A549 (cell line): ENCODE results near the gene PPIL4. TPM values are rescaled to one million over a fixed set of nuclear protein-coding genes. Genes with fewer than 3 reads are reported as not detected.

Source experiments
- ATAC-seq, 2 experiments: fragments of 200-7000 bp in 1 of 2; fragments of >200 bp in 1 of 2; cut with Nextera tagmentation in 1 of 2; cut with Tn5 transposase in 1 of 2; 3 replicates each; pipeline versions ENCODE4 v1.8.0 to v1.9.1; 2018 to 2020; ENCODE audit warnings: mild to moderate bottlenecking in 1 of 2, moderate library complexity in 1 of 2
- CTCF ChIA-PET: fragments of 300-600 bp; sonication (Branson Sonifier 250); formaldehyde crosslinking; extraction: SDS; loops from one replicate; lab custom pipeline; 2021; ENCODE audit warnings: antibody characterized with exemption, inconsistent platforms; lab: Yijun Ruan, JAX
- POLR2A ChIA-PET: fragments of 350-600 bp; formaldehyde crosslinking; extraction: SDS; loops from one replicate; lab custom pipeline; 2021; ENCODE audit warnings: antibody characterized with exemption, inconsistent platforms; lab: Yijun Ruan, JAX
- DNase-seq, 2 experiments: peaks; one replicate each; pipeline versions ENCODE4 v3.0.0 to v3.0.0-alpha.2; 2011 to 2016; ENCODE audit warnings: low read depth in 1 of 2, low spot score in 1 of 2
- FAIRE-seq: peaks from 2 replicates; lab custom pipeline; 2011; peaks lifted over from hg19 to GRCh38; lab: Jason Lieb, UNC
- H3K27ac ChIP-seq, 2 experiments: fragments of >200 bp; sonication (Bioruptor Twin); formaldehyde crosslinking; 3 replicates each; pipeline ENCODE4 v1.5.1; 2016 to 2017
- H3K4me1 ChIP-seq: fragments of >200 bp; sonication (Bioruptor Twin); formaldehyde crosslinking; 3 replicates; pipeline ENCODE4 v1.6.1; 2016
- H3K4me2 ChIP-seq: fragments of >200 bp; sonication (Bioruptor Twin); formaldehyde crosslinking; 3 replicates; pipeline ENCODE4 v1.6.1; 2016
- H3K4me3 ChIP-seq: fragments of >200 bp; sonication (Bioruptor Twin); formaldehyde crosslinking; 3 replicates; pipeline ENCODE4 v1.5.1; 2016
- H3K9me3 ChIP-seq: fragments of >200 bp; sonication (Bioruptor Twin); formaldehyde crosslinking; 3 replicates; pipeline ENCODE4 v1.6.1; 2016
- CBX2 ChIP-seq: fragments of 200-600 bp; sonication (generic); IDR thresholded peaks from 2 replicates; pipeline ENCODE4 v1.6.1; 2016; ENCODE audit warnings: low read depth, mild to moderate bottlenecking, borderline replicate concordance
- CEBPB ChIP-seq, 2 experiments: fragments of >200 bp in 1 of 2; sonication (Bioruptor Twin) in 1 of 2; formaldehyde crosslinking in 1 of 2; IDR thresholded peaks; 2 replicates each; pipeline ENCODE4 v1.6.1; 2012 to 2016
- EHF ChIP-seq: fragments of 250-450 bp; sonication (Bioruptor Pico); IDR thresholded peaks from 2 replicates; pipeline ENCODE4 v1.5.0; 2020; ENCODE audit warnings: mild to moderate bottlenecking
- EHMT2 ChIP-seq: fragments of 200-600 bp; sonication (generic); IDR thresholded peaks from 2 replicates; pipeline ENCODE4 v1.6.1; 2016; ENCODE audit warnings: antibody characterized with exemption, low read depth, mild to moderate bottlenecking, moderate library complexity
- EP300 ChIP-seq, 2 experiments: fragments of >200 bp; sonication (Bioruptor Twin); formaldehyde crosslinking; IDR thresholded peaks; 2 replicates in 1 of 2; 3 replicates in 1 of 2; pipeline ENCODE4 v1.6.1; 2016 to 2017
- HOXB5 ChIP-seq: fragments of 250-450 bp; sonication (Bioruptor Pico); IDR thresholded peaks from 2 replicates; pipeline ENCODE4 v1.5.0; 2020; ENCODE audit warnings: mild to moderate bottlenecking, moderate library complexity
- JUNB ChIP-seq: fragments of >200 bp; sonication (Bioruptor Twin); formaldehyde crosslinking; IDR thresholded peaks from 2 replicates; pipeline ENCODE4 v1.6.1; 2016
- KDM1A ChIP-seq: fragments of 200-600 bp; sonication (generic); IDR thresholded peaks from 2 replicates; pipeline ENCODE4 v1.6.1; 2016; ENCODE audit warnings: low read depth, mild to moderate bottlenecking
- MAFK ChIP-seq: fragments of 450-650 bp; IDR thresholded peaks from 2 replicates; pipeline ENCODE4 v1.6.1; 2014; ENCODE audit not compliant: partially characterized antibody
- MYC ChIP-seq: IDR thresholded peaks from 2 replicates; pipeline ENCODE4 v1.6.1; 2012; ENCODE audit warnings: mild to moderate bottlenecking, inconsistent platforms, low read length, improper control_type of control experiment, borderline replicate concordance
- NFE2L2 ChIP-seq: fragments of 150-350 bp; conservative IDR thresholded peaks from 2 replicates; pipeline ENCODE4 v1.6.1; 2014; ENCODE audit warnings: low read length
- NR3C1 ChIP-seq: fragments of >200 bp; sonication (Bioruptor Twin); formaldehyde crosslinking; IDR thresholded peaks from 3 replicates; pipeline ENCODE4 v1.6.1; 2017
- PHF8 ChIP-seq: fragments of 200-600 bp; sonication (generic); IDR thresholded peaks from 2 replicates; pipeline ENCODE4 v1.6.1; 2016; ENCODE audit warnings: low read depth, mild to moderate bottlenecking, antibody characterized with exemption, moderate library complexity, borderline replicate concordance
- POLR2AphosphoS2 ChIP-seq: conservative IDR thresholded peaks from 2 replicates; pipeline ENCODE4 v1.6.1; 2012; ENCODE audit warnings: low read length, improper control_type of control experiment, inconsistent platforms
- RAD21 ChIP-seq, 2 experiments: fragments of >200 bp in 1 of 2; sonication (Bioruptor Twin) in 1 of 2; formaldehyde crosslinking in 1 of 2; IDR thresholded peaks in 1 of 2; conservative IDR thresholded peaks in 1 of 2; 2 replicates in 1 of 2; 3 replicates in 1 of 2; pipeline ENCODE4 v1.6.1; 2012 to 2018; ENCODE audit warnings: inconsistent platforms in 1 of 2
- RARB ChIP-seq: fragments of 250-450 bp; sonication (Bioruptor Pico); IDR thresholded peaks from 2 replicates; pipeline ENCODE4 v1.8.0; 2021; ENCODE audit warnings: mild to moderate bottlenecking, moderate library complexity
- SMC3 ChIP-seq: fragments of >200 bp; sonication (Bioruptor Twin); formaldehyde crosslinking; IDR thresholded peaks from 3 replicates; pipeline ENCODE4 v1.6.1; 2018; ENCODE audit warnings: inconsistent platforms
- SREBF2 ChIP-seq: fragments of 450-650 bp; IDR thresholded peaks from 2 replicates; pipeline ENCODE4 v1.6.1; 2014; ENCODE audit warnings: mild to moderate bottlenecking, moderate library complexity
- TP53 ChIP-seq: fragments of 250-450 bp; sonication (Bioruptor Pico); IDR thresholded peaks from 2 replicates; pipeline ENCODE4 v1.5.0; 2021; ENCODE audit warnings: mild to moderate bottlenecking, moderate library complexity
- ZFP36 ChIP-seq: fragments of 450-650 bp; IDR thresholded peaks from 2 replicates; pipeline ENCODE4 v1.6.1; 2014; ENCODE audit warnings: borderline replicate concordance; ENCODE audit not compliant: partially characterized antibody
- ZSCAN20 ChIP-seq: fragments of 250-450 bp; sonication (Bioruptor Pico); IDR thresholded peaks from 2 replicates; pipeline ENCODE4 v1.8.0; 2022; ENCODE audit warnings: mild to moderate bottlenecking, moderate library complexity
- WGBS: methylation state at CpG from one replicate; pipeline ENCODE4 v1.1.6; 2017; ENCODE audit errors: missing lambda C conversion rate; 5-methylcytosine and 5-hydroxymethylcytosine counted together
- polyA plus RNA-seq, 4 experiments: library from polyadenylated mRNA; depleted of rRNA in 3 of 4; stranded (reverse); fragments of >200 nt; fragmentation: RNase III in 1 of 4; extraction: RNeasy Plus Mini Kit Qiagen cat#74134 plus additional on column Dnase treatment in 1 of 4; gene quantifications; 2 replicates in 3 of 4; 3 replicates in 1 of 4; pipeline ENCODE4 v1.2.3, GENCODE V29; 2011 to 2017
- TF ChIP-seq, protein P1 (sequence below): IDR thresholded peaks from 2 replicates; pipeline ENCODE4 v1.6.1; 2012; ENCODE audit warnings: low read depth, borderline replicate concordance
- TF ChIP-seq, protein P2 (sequence below): IDR thresholded peaks from 2 replicates; pipeline ENCODE4 v1.6.1; 2012
- TF ChIP-seq, protein P3 (sequence below): IDR thresholded peaks from 2 replicates; pipeline ENCODE4 v1.6.1; 2012
- TF ChIP-seq, protein P4 (sequence below): fragments of >200 bp; sonication (Bioruptor Twin); formaldehyde crosslinking; IDR thresholded peaks from 3 replicates; pipeline ENCODE4 v1.6.1; 2016
- TF ChIP-seq, protein P5 (sequence below): fragments of 250-450 bp; sonication (Bioruptor Pico); IDR thresholded peaks from 2 replicates; pipeline ENCODE4 v1.5.0; 2020; ENCODE audit warnings: low read depth, mild to moderate bottlenecking, moderate library complexity

Gene PPIL4
- polyA plus RNA-seq, 2 of the 4 experiments (the other 2 are of a cell fraction) = 12.1 to 17.2 TPM

DNA sequence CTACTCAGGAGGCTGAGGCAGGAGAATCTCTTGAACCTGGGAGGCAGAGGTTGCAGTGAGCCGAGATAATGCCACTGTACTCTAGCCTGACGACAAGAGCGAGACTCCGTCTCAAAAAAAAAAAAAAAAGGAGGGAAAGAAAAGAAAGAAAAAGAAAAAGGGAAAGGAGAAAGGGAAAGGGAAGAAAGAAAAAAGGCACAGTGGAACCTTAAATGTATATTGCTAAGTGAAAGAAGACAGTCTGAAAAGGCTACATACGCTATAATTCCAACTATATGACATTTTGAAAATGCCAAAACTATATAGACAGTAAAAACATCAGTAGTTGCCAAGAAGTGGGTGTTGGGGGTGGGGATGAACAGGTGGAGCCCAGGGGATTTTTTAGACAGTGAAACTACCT, 16.2 kb downstream of the PPIL4 start:
- TF ChIP-seq NR3C1 (no peak), NFE2L2 (no peak), JUNB (no peak), ZSCAN20 (CRISPR knock-in tag) (no peak), TP53 (no peak), HOXB5 (no peak), EHMT2 (no peak), MAFK (no peak), SMC3 (no peak), ZFP36 (no peak), CEBPB (IDR thresholded peaks at IDR 0.05) (no peak), MYC (no peak)
- TF ChIP-seq, protein P1, sequence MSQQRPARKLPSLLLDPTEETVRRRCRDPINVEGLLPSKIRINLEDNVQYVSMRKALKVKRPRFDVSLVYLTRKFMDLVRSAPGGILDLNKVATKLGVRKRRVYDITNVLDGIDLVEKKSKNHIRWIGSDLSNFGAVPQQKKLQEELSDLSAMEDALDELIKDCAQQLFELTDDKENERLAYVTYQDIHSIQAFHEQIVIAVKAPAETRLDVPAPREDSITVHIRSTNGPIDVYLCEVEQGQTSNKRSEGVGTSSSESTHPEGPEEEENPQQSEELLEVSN = no peak
- TF ChIP-seq, protein P2, sequence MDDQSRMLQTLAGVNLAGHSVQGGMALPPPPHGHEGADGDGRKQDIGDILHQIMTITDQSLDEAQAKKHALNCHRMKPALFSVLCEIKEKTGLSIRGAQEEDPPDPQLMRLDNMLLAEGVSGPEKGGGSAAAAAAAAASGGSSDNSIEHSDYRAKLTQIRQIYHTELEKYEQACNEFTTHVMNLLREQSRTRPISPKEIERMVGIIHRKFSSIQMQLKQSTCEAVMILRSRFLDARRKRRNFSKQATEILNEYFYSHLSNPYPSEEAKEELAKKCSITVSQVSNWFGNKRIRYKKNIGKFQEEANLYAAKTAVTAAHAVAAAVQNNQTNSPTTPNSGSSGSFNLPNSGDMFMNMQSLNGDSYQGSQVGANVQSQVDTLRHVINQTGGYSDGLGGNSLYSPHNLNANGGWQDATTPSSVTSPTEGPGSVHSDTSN = no peak
- TF ChIP-seq, protein P3, sequence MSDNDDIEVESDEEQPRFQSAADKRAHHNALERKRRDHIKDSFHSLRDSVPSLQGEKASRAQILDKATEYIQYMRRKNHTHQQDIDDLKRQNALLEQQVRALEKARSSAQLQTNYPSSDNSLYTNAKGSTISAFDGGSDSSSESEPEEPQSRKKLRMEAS = no peak
- TF ChIP-seq, all 56 proteins: peak for 0
- H3K4me3 ChIP-seq = no peak overlapping the region
- POLR2A ChIA-PET = no interaction called here
- FAIRE-seq = no peak
- no peaks in the 10 kb centered on the region for H3K9me3 ChIP-seq
- WGBS = 97% methylated on average over 3 of the region's 5 CpGs
- H3K4me1 ChIP-seq = no peaks in the 10 kb centered on the region
- no peak overlapping the region for H3K27ac ChIP-seq
- CTCF ChIA-PET = interaction anchor here (0.6 to 0.7 kb wide), 2 partner anchors 16 to 102 kb away, joined by 3 read pairs; no protein-coding TSS in a partner anchor
- H3K4me2 ChIP-seq = no peak overlapping the region
- no peak for ATAC-seq
- no peak for DNase-seq

DNA sequence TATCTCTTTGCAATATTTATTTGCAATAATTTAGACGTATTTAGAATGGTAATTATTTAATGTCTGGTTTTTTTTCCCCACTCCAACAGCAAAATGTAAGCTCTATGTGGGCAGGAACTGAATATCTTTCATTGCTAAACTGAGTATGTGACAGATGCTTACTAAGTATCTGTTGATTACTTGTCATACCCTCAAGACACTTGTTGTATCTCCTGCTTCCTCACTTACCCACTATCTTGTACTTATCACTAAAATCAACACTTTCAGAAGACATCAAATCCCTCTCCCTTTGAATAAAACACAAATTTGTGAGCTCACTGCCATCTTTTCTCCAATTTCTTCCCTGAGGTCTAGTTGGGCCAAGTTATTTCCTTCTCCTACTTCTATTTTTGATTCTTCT, 30.3 kb downstream of the PPIL4 start:
- Histone ChIP-seq H3K4me3 (no peak overlapping the region), H3K4me2 (no peak overlapping the region), H3K9me3 (no peaks in the 10 kb centered on the region), H3K27ac (no peak overlapping the region), H3K4me1 (no peaks in the 10 kb centered on the region)
- TF ChIP-seq EHF (no peak), MYC (no peak), JUNB (no peak), CBX2 (no peak), PHF8 (no peak), TP53 (no peak), NFE2L2 (no peak), SREBF2 (no peak), RAD21 (conservative IDR thresholded peaks at IDR 0.05 in 1 of 2, IDR thresholded peaks at IDR 0.05 in 1 of 2) (no peak), RARB (CRISPR knock-in tag) (no peak), NR3C1 (no peak), EP300 (IDR thresholded peaks at IDR 0.05) (no peak)
- TF ChIP-seq, protein P4, sequence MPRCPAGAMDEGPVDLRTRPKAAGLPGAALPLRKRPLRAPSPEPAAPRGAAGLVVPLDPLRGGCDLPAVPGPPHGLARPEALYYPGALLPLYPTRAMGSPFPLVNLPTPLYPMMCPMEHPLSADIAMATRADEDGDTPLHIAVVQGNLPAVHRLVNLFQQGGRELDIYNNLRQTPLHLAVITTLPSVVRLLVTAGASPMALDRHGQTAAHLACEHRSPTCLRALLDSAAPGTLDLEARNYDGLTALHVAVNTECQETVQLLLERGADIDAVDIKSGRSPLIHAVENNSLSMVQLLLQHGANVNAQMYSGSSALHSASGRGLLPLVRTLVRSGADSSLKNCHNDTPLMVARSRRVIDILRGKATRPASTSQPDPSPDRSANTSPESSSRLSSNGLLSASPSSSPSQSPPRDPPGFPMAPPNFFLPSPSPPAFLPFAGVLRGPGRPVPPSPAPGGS = no peak
- ChIA-PET POLR2A (no interaction called here), CTCF (interaction anchor here (1.7 to 3.4 kb wide), 3 partner anchors 12 to 487 kb away, joined by 8 to 14 read pairs (median 10); no protein-coding TSS in a partner anchor)
- FAIRE-seq = no peak
- 75% methylated on average over 1 of the region's 1 CpG for WGBS
- no peak for ATAC-seq
- no peak for DNase-seq

DNA sequence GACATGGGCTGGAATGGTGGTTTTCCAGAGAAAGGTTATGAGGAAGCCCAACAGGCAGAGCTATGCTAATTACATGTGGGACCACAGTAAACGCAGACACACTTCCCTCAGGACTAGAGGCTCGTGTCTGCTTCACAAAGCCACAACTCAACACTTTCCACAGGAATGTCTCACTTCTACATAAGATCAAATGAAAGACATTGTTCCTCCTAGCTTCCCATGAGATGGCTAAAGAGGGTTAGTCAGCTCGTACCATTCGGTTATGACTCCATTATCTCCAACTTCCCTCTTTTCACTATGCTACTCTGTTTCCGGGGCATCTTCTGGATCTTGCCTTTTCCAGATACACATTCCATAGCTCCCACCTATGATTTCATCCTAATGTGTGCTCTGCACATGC, 31.9 kb downstream of the PPIL4 start:
- Histone ChIP-seq H3K27ac (no peak overlapping the region), H3K9me3 (no peaks in the 10 kb centered on the region), H3K4me1 (no peaks in the 10 kb centered on the region), H3K4me2 (no peak overlapping the region), H3K4me3 (no peak overlapping the region)
- FAIRE-seq (no peak), DNase-seq (no peak), ATAC-seq (no peak)
- POLR2A ChIA-PET = no interaction called here
- CTCF ChIA-PET = interaction anchor here (0.6 to 1.2 kb wide), 5 partner anchors 11 to 954 kb away, joined by 3 to 4 read pairs (median 3); no protein-coding TSS in a partner anchor
- WGBS = 92% methylated on average over 5 of the region's 5 CpGs
- TF ChIP-seq, protein P5, sequence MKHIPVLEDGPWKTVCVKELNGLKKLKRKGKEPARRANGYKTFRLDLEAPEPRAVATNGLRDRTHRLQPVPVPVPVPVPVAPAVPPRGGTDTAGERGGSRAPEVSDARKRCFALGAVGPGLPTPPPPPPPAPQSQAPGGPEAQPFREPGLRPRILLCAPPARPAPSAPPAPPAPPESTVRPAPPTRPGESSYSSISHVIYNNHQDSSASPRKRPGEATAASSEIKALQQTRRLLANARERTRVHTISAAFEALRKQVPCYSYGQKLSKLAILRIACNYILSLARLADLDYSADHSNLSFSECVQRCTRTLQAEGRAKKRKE (CRISPR knock-in tag) = no peak
- no peak for TF ChIP-seq POLR2AphosphoS2
- TF ChIP-seq KDM1A = no peak
